ENCODE data around the gene PDE6C. TPM values are rescaled to one million over a fixed set of nuclear protein-coding genes. Genes with fewer than 3 reads are reported as not detected.

The PDE6C gene
- total RNA-seq, 2 donors from 2014 or later = not detected

DNA sequence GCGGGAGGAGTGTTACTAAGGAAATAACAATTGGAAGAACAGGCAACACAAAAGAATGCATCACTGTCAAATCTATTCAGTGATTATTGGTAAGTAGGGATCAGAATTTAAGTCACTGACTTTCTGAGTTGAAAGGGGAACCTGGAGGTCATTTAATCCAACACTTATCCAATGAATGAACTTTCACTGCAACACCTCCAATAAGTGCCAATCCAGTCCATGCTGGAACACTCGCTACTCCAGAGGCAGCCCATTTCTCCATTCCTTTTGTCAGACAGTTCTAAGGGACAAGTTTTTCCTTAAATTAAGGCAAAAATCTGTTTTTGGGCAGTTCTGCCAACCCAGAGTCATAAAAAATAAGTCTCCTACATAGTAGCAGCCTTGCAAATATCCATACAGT is 60.6 kb downstream of the PDE6C start:
- TF ChIP-seq, protein P1, sequence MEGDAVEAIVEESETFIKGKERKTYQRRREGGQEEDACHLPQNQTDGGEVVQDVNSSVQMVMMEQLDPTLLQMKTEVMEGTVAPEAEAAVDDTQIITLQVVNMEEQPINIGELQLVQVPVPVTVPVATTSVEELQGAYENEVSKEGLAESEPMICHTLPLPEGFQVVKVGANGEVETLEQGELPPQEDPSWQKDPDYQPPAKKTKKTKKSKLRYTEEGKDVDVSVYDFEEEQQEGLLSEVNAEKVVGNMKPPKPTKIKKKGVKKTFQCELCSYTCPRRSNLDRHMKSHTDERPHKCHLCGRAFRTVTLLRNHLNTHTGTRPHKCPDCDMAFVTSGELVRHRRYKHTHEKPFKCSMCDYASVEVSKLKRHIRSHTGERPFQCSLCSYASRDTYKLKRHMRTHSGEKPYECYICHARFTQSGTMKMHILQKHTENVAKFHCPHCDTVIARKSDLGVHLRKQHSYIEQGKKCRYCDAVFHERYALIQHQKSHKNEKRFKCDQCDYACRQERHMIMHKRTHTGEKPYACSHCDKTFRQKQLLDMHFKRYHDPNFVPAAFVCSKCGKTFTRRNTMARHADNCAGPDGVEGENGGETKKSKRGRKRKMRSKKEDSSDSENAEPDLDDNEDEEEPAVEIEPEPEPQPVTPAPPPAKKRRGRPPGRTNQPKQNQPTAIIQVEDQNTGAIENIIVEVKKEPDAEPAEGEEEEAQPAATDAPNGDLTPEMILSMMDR (IDR thresholded peaks at IDR 0.05) = no peak
- H3K4me1 ChIP-seq = no peaks in the 10 kb centered on the region
- no peaks in the 10 kb centered on the region for H3K27me3 ChIP-seq
- H3K36me3 ChIP-seq = peaks cover 53% of the 10 kb centered on the region
- H3K9me3 ChIP-seq = no peaks in the 10 kb centered on the region
- H3K4me3 ChIP-seq = no peak overlapping the region
- H3K27ac ChIP-seq = no peak overlapping the region
- DNase-seq (ENCODE audit: low spot score) = no peak

DNA sequence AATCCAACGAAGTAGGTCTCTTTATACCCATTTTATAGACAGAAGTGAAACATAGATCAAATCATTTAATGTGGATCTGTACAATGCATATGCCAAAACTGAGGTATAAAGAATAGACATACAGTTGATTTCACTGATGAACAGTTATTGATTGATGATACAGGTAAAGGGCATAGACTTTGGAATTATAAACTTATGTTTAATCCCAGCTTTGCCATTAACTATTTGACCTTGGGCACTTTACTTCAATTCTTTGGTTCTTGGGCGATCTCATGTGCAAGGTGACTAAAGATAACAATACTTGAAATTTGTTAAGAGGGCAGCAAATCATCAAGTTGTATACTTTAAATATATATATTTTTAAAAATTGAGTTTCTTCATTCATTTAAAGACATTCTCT is 61.5 kb downstream of the PDE6C start:
- Histone ChIP-seq H3K4me1 (no peaks in the 10 kb centered on the region), H3K9me3 (no peaks in the 10 kb centered on the region), H3K27me3 (no peaks in the 10 kb centered on the region), H3K4me3 (no peak overlapping the region), H3K27ac (no peak overlapping the region), H3K36me3 (peaks cover 52% of the 10 kb centered on the region)
- no peak for DNase-seq (ENCODE audit: low spot score)
- TF ChIP-seq, protein P1 (IDR thresholded peaks at IDR 0.05) = no peak

DNA sequence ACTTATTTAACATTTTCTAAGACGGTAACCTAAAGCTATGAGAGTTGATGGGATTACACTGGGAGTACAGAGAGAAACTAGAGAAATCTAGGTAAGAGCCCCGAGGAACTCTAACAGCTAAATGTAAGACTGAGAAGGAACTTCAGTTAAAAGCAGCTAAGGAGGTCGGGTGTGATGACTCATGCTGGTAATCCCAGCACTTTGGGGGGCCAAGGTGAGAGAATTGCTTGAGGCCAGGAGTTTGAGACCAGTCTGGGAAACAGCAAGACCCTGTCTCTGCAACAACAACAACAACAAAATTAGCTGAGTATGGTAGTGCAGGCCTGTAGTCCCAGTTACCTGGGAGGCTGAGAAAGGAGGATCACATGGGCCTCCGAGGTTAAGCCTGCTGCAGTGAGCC is 66.0 kb downstream of the PDE6C start:
- H3K4me1 ChIP-seq = no peaks in the 10 kb centered on the region
- no peak overlapping the region for H3K27ac ChIP-seq
- no peaks in the 10 kb centered on the region for H3K9me3 ChIP-seq
- DNase-seq (ENCODE audit: low spot score) = no peak
- peaks cover 32% of the 10 kb centered on the region for H3K36me3 ChIP-seq
- H3K4me3 ChIP-seq = no peak overlapping the region
- TF ChIP-seq, protein P1 (IDR thresholded peaks at IDR 0.05) = no peak
- no peaks in the 10 kb centered on the region for H3K27me3 ChIP-seq

DNA sequence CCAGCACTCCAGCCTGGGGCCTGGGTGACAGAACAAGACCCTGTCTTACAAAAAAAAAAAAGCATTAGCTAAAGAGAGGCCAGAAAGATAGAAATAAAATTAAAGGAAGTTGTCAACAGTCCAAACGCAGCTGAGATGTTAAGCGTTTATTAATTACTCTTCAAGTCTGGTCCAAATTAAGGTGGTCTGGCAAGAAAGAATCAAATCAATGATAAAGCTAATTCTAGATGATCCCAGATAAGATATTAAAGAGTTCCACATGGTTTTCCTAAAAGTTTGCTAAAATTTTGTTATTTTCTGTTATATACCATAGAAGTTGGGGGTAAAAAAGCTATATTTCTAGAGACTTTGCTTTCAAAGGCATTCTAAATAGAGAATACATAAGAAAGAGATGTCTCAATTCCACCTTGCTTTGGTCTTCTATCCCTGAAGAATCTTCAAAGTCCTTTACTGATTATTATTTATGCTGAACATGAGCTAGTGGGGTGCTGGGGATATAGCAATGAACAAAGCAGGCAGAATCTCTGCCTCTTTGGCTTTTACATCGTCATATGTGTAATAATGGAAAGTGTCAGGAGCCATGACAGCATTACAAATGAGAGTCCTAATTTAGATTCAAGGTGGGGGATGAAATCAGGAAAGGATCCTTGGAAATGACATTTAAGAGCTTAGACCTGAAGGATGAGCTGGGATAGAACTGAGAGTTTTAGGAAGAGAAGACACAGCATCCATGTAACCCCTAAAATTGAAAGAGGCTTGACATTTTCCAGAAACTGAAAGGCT is 66.7 kb downstream of the PDE6C start:
- Histone ChIP-seq H3K4me1 (no peaks in the 10 kb centered on the region), H3K4me3 (no peak overlapping the region), H3K36me3 (peaks cover 26% of the 10 kb centered on the region), H3K27me3 (no peaks in the 10 kb centered on the region), H3K9me3 (no peaks in the 10 kb centered on the region), H3K27ac (peak overlapping the region; percentile 17 to 47)
- TF ChIP-seq, protein P1 (IDR thresholded peaks at IDR 0.05) = no peak
- no peak for DNase-seq (ENCODE audit: low spot score)

DNA sequence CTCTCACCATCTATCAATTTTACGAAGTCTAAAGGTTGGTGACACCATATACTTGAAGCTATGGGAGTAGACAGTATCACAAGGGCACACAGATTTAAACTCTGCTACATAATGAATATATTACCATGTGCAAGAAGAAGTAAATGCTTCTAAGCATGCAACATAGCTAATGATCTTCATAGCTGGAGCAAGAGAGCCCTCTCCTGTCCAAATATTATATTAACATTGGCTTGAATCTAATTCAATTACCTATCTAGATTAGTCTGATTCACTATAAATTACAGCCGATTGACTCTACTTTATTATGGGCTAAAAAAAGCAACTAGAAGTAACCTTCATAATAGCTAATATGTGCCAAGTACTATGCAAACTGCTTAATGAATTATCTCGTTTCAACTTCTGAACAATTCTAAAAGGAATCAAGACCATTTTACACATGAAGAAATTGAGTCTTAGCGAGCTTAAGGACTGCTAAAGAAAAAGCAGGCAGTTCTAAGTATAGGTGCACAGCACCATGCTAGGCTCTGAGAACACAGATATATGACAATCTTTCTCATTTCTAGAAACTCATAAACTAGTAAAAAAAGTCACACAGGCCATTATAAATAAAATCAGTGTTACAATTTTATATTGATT is 68.2 kb downstream of the PDE6C start:
- Histone ChIP-seq H3K27ac (no peak overlapping the region), H3K9me3 (no peaks in the 10 kb centered on the region), H3K4me1 (no peaks in the 10 kb centered on the region), H3K27me3 (no peaks in the 10 kb centered on the region), H3K36me3 (peaks cover 20% of the 10 kb centered on the region), H3K4me3 (no peak overlapping the region)
- no peak for DNase-seq (ENCODE audit: low spot score)
- TF ChIP-seq, protein P1 (IDR thresholded peaks at IDR 0.05) = peak in 1 of 2 donors; percentile 54

Data from right atrium auricular region (tissue), 2 donors.